ENCODE data around the gene CRTAP.

DNA sequence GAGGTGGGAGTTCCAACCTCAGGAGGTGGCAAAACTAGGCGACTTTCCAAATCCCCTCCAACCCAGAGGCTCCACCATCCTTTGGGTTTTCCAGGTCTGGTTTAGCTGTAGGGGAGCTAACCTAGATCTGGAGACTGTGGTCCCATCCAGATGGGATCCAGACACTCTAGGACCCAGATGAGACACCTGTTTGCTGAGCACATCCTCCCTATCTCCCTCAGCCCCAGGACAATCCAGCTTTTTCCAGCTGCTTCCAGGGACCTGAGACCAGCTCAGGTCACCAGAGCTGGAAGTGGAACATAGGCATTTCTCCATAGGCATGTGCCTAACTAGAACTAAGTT lies 18.2 kb downstream of the CRTAP start:
- TF ChIP-seq, protein P1, sequence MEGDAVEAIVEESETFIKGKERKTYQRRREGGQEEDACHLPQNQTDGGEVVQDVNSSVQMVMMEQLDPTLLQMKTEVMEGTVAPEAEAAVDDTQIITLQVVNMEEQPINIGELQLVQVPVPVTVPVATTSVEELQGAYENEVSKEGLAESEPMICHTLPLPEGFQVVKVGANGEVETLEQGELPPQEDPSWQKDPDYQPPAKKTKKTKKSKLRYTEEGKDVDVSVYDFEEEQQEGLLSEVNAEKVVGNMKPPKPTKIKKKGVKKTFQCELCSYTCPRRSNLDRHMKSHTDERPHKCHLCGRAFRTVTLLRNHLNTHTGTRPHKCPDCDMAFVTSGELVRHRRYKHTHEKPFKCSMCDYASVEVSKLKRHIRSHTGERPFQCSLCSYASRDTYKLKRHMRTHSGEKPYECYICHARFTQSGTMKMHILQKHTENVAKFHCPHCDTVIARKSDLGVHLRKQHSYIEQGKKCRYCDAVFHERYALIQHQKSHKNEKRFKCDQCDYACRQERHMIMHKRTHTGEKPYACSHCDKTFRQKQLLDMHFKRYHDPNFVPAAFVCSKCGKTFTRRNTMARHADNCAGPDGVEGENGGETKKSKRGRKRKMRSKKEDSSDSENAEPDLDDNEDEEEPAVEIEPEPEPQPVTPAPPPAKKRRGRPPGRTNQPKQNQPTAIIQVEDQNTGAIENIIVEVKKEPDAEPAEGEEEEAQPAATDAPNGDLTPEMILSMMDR (IDR thresholded peaks at IDR 0.05), result no peak
- TF ChIP-seq POLR2A (IDR thresholded peaks at IDR 0.05) (no peak), EP300 (IDR thresholded peaks at IDR 0.05) (no peak)

All from tibial nerve (tissue), 4 donors.